HepG2 (cell line): ENCODE data around the gene COMMD9. TPM values are rescaled to one million over a fixed set of nuclear protein-coding genes. Genes with fewer than 3 reads are reported as not detected.

Source experiments
- ATAC-seq: fragments of 200-7000 bp; cut with Tn5 transposase; 3 replicates; pipeline ENCODE4 v1.9.1; 2020; ENCODE audit warnings: mild to moderate bottlenecking, moderate library complexity
- BruUV-seq: library from RNA; stranded (reverse); fragments of 400-500 nt; replicated peaks from 2 replicates; lab custom pipeline; 2021; lab: Mats Ljungman, UMichigan
- CTCF ChIA-PET: fragments of 300-600 bp; formaldehyde crosslinking; extraction: SDS; loops from one replicate; lab custom pipeline; 2021; ENCODE audit warnings: low total read pairs, inconsistent platforms, low intra/inter-chr PET ratio; lab: Yijun Ruan, JAX
- POLR2A ChIA-PET: fragments of 350-600 bp; sonication (Branson Sonifier 250); formaldehyde crosslinking; loops from one replicate; lab custom pipeline; 2020; ENCODE audit warnings: antibody characterized with exemption, inconsistent platforms; lab: Yijun Ruan, JAX
- DNase-seq: peaks from one replicate; pipeline ENCODE4 v3.0.0-alpha.2; 2015; ENCODE audit warnings: low spot score
- FAIRE-seq: peaks from 3 replicates; lab custom pipeline; 2011; peaks lifted over from hg19 to GRCh38; lab: Jason Lieb, UNC
- H2AFZ ChIP-seq: one replicate; pipeline ENCODE4 v1.6.1; 2011; ENCODE audit warnings: low read length, inconsistent platforms
- H3K27ac ChIP-seq: fragments of 300-600 bp; 3 replicates; pipeline ENCODE4 v1.8.0; 2011; ENCODE audit warnings: mixed run types, mild to moderate bottlenecking, mixed read lengths, low read length, inconsistent platforms; ENCODE audit not compliant: insufficient read depth; ENCODE audit errors: extremely low read length
- H3K27me3 ChIP-seq, 2 experiments: fragments of 200-600 bp in 1 of 2; 2 replicates in 1 of 2; 3 replicates in 1 of 2; pipeline versions ENCODE4 v1.6.0 to v1.8.0; 2011; ENCODE audit warnings: low read length in 2 of 2, mild to moderate bottlenecking in 2 of 2, moderate library complexity in 2 of 2, inconsistent platforms in 1 of 2; ENCODE audit not compliant: insufficient read depth in 2 of 2, control insufficient read depth in 1 of 2
- H3K36me3 ChIP-seq, 2 experiments: fragments of 200-600 bp in 1 of 2; replicated peaks in 1 of 2; 2 replicates in 1 of 2; 3 replicates in 1 of 2; pipeline versions ENCODE4 v1.5.1 to v1.8.0; 2011; ENCODE audit warnings: low read length in 2 of 2, inconsistent platforms in 1 of 2; ENCODE audit not compliant: insufficient read depth in 2 of 2, control insufficient read depth in 1 of 2
- H3K4me1 ChIP-seq: 2 replicates; pipeline ENCODE4 v1.5.1; 2012; ENCODE audit warnings: low read length, inconsistent platforms; ENCODE audit not compliant: insufficient read depth
- H3K4me2 ChIP-seq: 2 replicates; pipeline ENCODE4 v1.6.0; 2011; ENCODE audit warnings: low read depth, low read length, inconsistent platforms
- H3K4me3 ChIP-seq, 3 experiments: fragments of 200-600 bp in 1 of 3; sonication (generic), shearing (Covaris generic) in 1 of 3; replicated peaks in 1 of 3; 2 replicates each; pipeline ENCODE4 v1.5.1; 2011 to 2016; ENCODE audit warnings: low read length in 3 of 3, inconsistent platforms in 2 of 3, low read depth in 2 of 3, mild to moderate bottlenecking in 2 of 3, control low read depth in 1 of 3, mixed read lengths in 1 of 3; ENCODE audit not compliant: insufficient read depth in 1 of 3
- H3K79me2 ChIP-seq: one replicate; pipeline ENCODE4 v1.6.1; 2011; ENCODE audit warnings: low read length, inconsistent platforms; ENCODE audit not compliant: insufficient read depth
- H3K9ac ChIP-seq: 2 replicates; pipeline ENCODE4 v1.6.0; 2011; ENCODE audit warnings: mild to moderate bottlenecking, low read depth, low read length, inconsistent platforms; ENCODE audit not compliant: insufficient read depth
- H3K9me3 ChIP-seq: 2 replicates; pipeline ENCODE4 v1.5.1; 2012; ENCODE audit warnings: mild to moderate bottlenecking, low read length
- H4K20me1 ChIP-seq: 2 replicates; pipeline ENCODE4 v1.6.0; 2011; ENCODE audit warnings: inconsistent platforms, mild to moderate bottlenecking, low read length, moderate library complexity; ENCODE audit not compliant: insufficient read depth
- GLMP ChIP-seq: sonication (generic); formaldehyde crosslinking; IDR thresholded peaks from 2 replicates; pipeline ENCODE4 v1.9.0; 2021; ENCODE audit warnings: missing genetic modification reagents, mild to moderate bottlenecking, borderline replicate concordance
- HMGA1 ChIP-seq: sonication (generic); formaldehyde crosslinking; conservative IDR thresholded peaks from 2 replicates; pipeline ENCODE4 v1.4.0; 2020; ENCODE audit warnings: missing genetic modification reagents
- HOXA9 ChIP-seq: sonication (generic); formaldehyde crosslinking; IDR thresholded peaks from 2 replicates; pipeline ENCODE4 v1.8.1; 2022; ENCODE audit warnings: missing genetic modification reagents, mild to moderate bottlenecking, moderate library complexity, borderline replicate concordance
- MTA1 ChIP-seq: sonication (generic); formaldehyde crosslinking; IDR thresholded peaks from 2 replicates; pipeline ENCODE4 v1.4.0; 2020; ENCODE audit warnings: missing genetic modification reagents, mild to moderate bottlenecking, borderline replicate concordance
- PHF5A ChIP-seq: IDR thresholded peaks from one replicate; pipeline ENCODE4 v1.6.1; 2018; ENCODE audit warnings: low read depth, missing genetic modification reagents; ENCODE audit not compliant: unreplicated experiment
- RELA ChIP-seq: sonication (generic); formaldehyde crosslinking; IDR thresholded peaks from 2 replicates; pipeline ENCODE4 v1.4.0; 2020; ENCODE audit warnings: missing genetic modification reagents
- SUZ12 ChIP-seq: fragments of 150-350 bp; IDR thresholded peaks from 2 replicates; pipeline ENCODE4 v1.6.1; 2014; ENCODE audit warnings: low read depth, low read length
- TOE1 ChIP-seq: sonication (generic); formaldehyde crosslinking; IDR thresholded peaks from 2 replicates; pipeline ENCODE4 v1.4.0; 2020; ENCODE audit warnings: mild to moderate bottlenecking, missing genetic modification reagents
- WIZ ChIP-seq: sonication (generic); formaldehyde crosslinking; IDR thresholded peaks from 2 replicates; pipeline ENCODE4 v1.5.1; 2020; ENCODE audit warnings: mild to moderate bottlenecking, missing genetic modification reagents
- ZBTB7B ChIP-seq: sonication (generic); formaldehyde crosslinking; IDR thresholded peaks from 2 replicates; pipeline ENCODE4 v1.4.0; 2020; ENCODE audit warnings: missing genetic modification reagents
- ZNF501 ChIP-seq: sonication (generic); formaldehyde crosslinking; IDR thresholded peaks from 2 replicates; pipeline ENCODE4 v1.5.1; 2020; ENCODE audit warnings: mild to moderate bottlenecking, moderate library complexity, missing genetic modification reagents
- WGBS: methylation state at CpG from one replicate; pipeline ENCODE4 v1.1.6; 2017; ENCODE audit warnings: low lambda C conversion rate; 5-methylcytosine and 5-hydroxymethylcytosine counted together
- in situ Hi-C: cut with HindIII; loops from 2 replicates; pipeline ENCODE4 v1.10.0; 2017; ENCODE audit warnings: low pct_unique_long_range_greater_than_20kb; ENCODE audit not compliant: extremely low pct_ligation_motif_present
- intact Hi-C: fragments of 100-400 bp; cut with micrococcal nuclease; formaldehyde crosslinking; loops from one replicate; pipeline ENCODE4 v1.10.0; 2022; ENCODE audit not compliant: unreplicated experiment
- polyA plus RNA-seq, 8 experiments: library from polyadenylated mRNA; depleted of rRNA in 3 of 8; stranded (reverse) in 7 of 8; unstranded in 1 of 8; fragments of >200 nt; fragmentation: Illumina TruSeq in 4 of 8; extraction: Trizol in 4 of 8; gene quantifications; 2 replicates each; pipeline versions ENCODE4 v1.2.1 to v1.2.3, GENCODE V29; 2011 to 2016; ENCODE audit warnings: low read depth in 4 of 8, missing spikeins in 1 of 8, mixed read lengths in 1 of 8; ENCODE audit not compliant: insufficient read depth in 1 of 8
- total RNA-seq, 5 experiments: library from RNA; depleted of rRNA; stranded (reverse); fragments of >200 nt; fragmentation: Illumina TruSeq; extraction: Trizol; gene quantifications; 2 replicates each; pipeline ENCODE4 v1.2.3, GENCODE V29; 2016; ENCODE audit warnings: low read depth in 1 of 5
- TF ChIP-seq, protein P1 (sequence below), 2 experiments: IDR thresholded peaks; 2 replicates each; pipeline ENCODE4 v1.6.1; 2011 to 2012; ENCODE audit warnings: low read length in 2 of 2, borderline replicate concordance in 1 of 2, low read depth in 1 of 2, mild to moderate bottlenecking in 1 of 2, moderate library complexity in 1 of 2
- TF ChIP-seq, protein P2 (sequence below): sonication (generic); formaldehyde crosslinking; IDR thresholded peaks from 2 replicates; pipeline ENCODE4 v1.8.1; 2023; ENCODE audit warnings: mild to moderate bottlenecking, missing genetic modification reagents

Gene COMMD9
- total and polyA plus RNA-seq, 2 of the 13 experiments (the other 11 are each of a cell fraction or from before 2014, with no cell fraction given) = 47.3 to 76.7 TPM

- intact Hi-C loops = no loop called here
- TF ChIP-seq SUZ12 (no peak), PHF5A (CRISPR knock-in tag) (no peak), TOE1 (CRISPR knock-in tag) (no peak), MTA1 (CRISPR knock-in tag) (no peak), HOXA9 (CRISPR knock-in tag) (no peak), HMGA1 (no peak), WIZ (CRISPR knock-in tag) (no peak), ZNF501 (CRISPR knock-in tag) (no peak), ZBTB7B (CRISPR knock-in tag) (no peak)
- no peak for ATAC-seq
Measured at GRCh38 chr11:36249246-36249645, 40.0 kb downstream of the COMMD9 start.

DNA sequence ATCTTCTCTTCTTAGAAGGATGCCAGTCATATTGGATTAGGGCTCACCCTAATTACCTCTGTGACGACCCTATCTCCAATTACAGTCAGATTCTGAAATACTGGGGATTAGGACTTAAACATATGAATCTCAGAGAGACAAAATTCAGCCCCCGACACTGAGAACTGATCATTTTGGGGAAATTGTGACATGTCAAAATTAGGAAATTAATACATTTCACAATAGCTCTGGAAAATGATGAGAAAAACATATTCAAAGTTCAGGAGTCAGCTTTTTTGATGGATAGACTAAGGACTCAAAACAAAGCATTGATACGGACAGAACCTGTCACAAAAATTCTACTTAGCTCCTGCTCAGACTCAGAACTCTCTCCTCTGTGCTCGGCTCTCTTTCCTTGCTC lies 40.8 kb downstream of the COMMD9 start:
- POLR2A ChIA-PET = no interaction called here
- ATAC-seq = no peak
- FAIRE-seq = no peak
- Histone ChIP-seq H3K9ac (no peak overlapping the region), H3K4me2 (no peak overlapping the region), H2AFZ (no peak overlapping the region), H4K20me1 (no peaks in the 10 kb centered on the region), H3K36me3 (no peaks in the 10 kb centered on the region), H3K27ac (no peak overlapping the region), H3K9me3 (no peaks in the 10 kb centered on the region), H3K79me2 (no peaks in the 10 kb centered on the region), H3K4me3 (no peak overlapping the region), H3K4me1 (no peaks in the 10 kb centered on the region), H3K27me3 (0 out of 5 replicates have a peak, but pooled peaks cover 0 to 4% of the 10 kb centered on the region in 2 experiments)
- DNase-seq = no peak
- WGBS = 20% methylated on average over 4 of the region's 4 CpGs
- CTCF ChIA-PET = no interaction called here
- no TSS peak for BruUV-seq
- intact Hi-C loops = no loop called here
- in situ Hi-C loops = no loop called here
- TF ChIP-seq GLMP (CRISPR knock-in tag) (no peak), RELA (CRISPR knock-in tag) (no peak)
- TF ChIP-seq, protein P1, sequence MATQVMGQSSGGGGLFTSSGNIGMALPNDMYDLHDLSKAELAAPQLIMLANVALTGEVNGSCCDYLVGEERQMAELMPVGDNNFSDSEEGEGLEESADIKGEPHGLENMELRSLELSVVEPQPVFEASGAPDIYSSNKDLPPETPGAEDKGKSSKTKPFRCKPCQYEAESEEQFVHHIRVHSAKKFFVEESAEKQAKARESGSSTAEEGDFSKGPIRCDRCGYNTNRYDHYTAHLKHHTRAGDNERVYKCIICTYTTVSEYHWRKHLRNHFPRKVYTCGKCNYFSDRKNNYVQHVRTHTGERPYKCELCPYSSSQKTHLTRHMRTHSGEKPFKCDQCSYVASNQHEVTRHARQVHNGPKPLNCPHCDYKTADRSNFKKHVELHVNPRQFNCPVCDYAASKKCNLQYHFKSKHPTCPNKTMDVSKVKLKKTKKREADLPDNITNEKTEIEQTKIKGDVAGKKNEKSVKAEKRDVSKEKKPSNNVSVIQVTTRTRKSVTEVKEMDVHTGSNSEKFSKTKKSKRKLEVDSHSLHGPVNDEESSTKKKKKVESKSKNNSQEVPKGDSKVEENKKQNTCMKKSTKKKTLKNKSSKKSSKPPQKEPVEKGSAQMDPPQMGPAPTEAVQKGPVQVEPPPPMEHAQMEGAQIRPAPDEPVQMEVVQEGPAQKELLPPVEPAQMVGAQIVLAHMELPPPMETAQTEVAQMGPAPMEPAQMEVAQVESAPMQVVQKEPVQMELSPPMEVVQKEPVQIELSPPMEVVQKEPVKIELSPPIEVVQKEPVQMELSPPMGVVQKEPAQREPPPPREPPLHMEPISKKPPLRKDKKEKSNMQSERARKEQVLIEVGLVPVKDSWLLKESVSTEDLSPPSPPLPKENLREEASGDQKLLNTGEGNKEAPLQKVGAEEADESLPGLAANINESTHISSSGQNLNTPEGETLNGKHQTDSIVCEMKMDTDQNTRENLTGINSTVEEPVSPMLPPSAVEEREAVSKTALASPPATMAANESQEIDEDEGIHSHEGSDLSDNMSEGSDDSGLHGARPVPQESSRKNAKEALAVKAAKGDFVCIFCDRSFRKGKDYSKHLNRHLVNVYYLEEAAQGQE (IDR thresholded peaks at IDR 0.05; ENCODE audit: borderline replicate concordance in 1 of 2, low read depth in 1 of 2, low read length in 2 of 2) = no peak
- TF ChIP-seq, protein P2, sequence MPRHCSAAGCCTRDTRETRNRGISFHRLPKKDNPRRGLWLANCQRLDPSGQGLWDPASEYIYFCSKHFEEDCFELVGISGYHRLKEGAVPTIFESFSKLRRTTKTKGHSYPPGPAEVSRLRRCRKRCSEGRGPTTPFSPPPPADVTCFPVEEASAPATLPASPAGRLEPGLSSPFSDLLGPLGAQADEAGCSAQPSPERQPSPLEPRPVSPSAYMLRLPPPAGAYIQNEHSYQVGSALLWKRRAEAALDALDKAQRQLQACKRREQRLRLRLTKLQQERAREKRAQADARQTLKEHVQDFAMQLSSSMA = no peak

More at GRCh38 chr11:36249246-36249645, 40.0 kb downstream of the COMMD9 start:
- H3K36me3 ChIP-seq = no peaks in the 10 kb centered on the region
- no peak overlapping the region for H3K27ac ChIP-seq
- 0 out of 5 replicates have a peak, but pooled peaks cover 0 to 4% of the 10 kb centered on the region in 2 experiments for H3K27me3 ChIP-seq
- no peaks in the 10 kb centered on the region for H4K20me1 ChIP-seq
- in situ Hi-C loops = no loop called here
- H2AFZ ChIP-seq = no peak overlapping the region
- POLR2A ChIA-PET = no interaction called here
- H3K9ac ChIP-seq = no peak overlapping the region
- no peak for DNase-seq
- H3K79me2 ChIP-seq = no peaks in the 10 kb centered on the region
- no peaks in the 10 kb centered on the region for H3K4me1 ChIP-seq
- no peak for FAIRE-seq
- H3K4me2 ChIP-seq = no peak overlapping the region
- WGBS = 13% methylated on average over 2 of the region's 2 CpGs
- no peaks in the 10 kb centered on the region for H3K9me3 ChIP-seq
- no TSS peak for BruUV-seq
- CTCF ChIA-PET = no interaction called here
- H3K4me3 ChIP-seq = no peak overlapping the region
